Transverse colon (tissue), 4 donors: Measurements from ENCODE around the gene NSMF.

ENCODE experiments used
- POLR2A ChIP-seq: fragments of 450-650 bp; IDR thresholded peaks from one replicate; pipeline ENCODE4 v1.6.1; 2016; ENCODE audit warnings: antibody characterized with exemption, mild to moderate bottlenecking, moderate library complexity
- POLR2AphosphoS5 ChIP-seq, 3 donors: sonication (generic); formaldehyde crosslinking; IDR thresholded peaks; one replicate each; pipeline ENCODE4 v1.6.1; 2016; ENCODE audit warnings: antibody characterized with exemption in 3 of 3
- TF ChIP-seq, protein P1 (sequence below), 5 experiments: fragments of 200-600 bp in 3 of 5; fragments of 450-650 bp in 2 of 5; sonication (generic) in 3 of 5; IDR thresholded peaks; 1 replicate in 2 of 5; 2 replicates in 3 of 5; pipeline ENCODE4 v1.5.1; 2016 to 2017; ENCODE audit warnings: antibody characterized with exemption in 5 of 5, inconsistent platforms in 3 of 5, mild to moderate bottlenecking in 2 of 5, moderate library complexity in 1 of 5

DNA sequence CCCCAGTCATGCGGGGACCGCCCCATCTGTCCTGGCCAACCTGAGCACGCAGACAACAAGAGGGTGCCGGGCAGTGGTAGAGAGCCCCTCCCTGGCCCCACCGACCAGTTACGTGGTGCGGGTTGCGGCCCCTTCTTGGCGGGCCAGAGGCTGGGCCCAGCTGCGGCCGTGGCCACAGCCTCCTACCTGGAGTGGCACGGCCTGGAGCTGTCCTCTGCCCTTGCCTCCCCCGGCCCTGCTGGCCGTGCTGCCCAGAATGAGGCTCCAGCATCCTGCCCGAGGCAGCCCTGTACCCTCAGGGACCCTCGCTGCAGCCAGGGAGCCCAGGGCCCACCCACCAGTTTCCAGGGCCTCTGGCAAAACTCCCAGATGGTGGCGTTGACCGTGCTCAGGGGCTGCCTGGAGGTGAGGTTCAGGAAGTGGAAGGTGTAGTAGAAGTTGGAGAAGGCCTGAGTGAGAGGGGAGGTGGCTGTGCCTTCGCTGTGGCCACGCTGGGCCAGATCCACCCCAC is 23.7 kb downstream of the NSMF start:
- TF ChIP-seq, protein P1, sequence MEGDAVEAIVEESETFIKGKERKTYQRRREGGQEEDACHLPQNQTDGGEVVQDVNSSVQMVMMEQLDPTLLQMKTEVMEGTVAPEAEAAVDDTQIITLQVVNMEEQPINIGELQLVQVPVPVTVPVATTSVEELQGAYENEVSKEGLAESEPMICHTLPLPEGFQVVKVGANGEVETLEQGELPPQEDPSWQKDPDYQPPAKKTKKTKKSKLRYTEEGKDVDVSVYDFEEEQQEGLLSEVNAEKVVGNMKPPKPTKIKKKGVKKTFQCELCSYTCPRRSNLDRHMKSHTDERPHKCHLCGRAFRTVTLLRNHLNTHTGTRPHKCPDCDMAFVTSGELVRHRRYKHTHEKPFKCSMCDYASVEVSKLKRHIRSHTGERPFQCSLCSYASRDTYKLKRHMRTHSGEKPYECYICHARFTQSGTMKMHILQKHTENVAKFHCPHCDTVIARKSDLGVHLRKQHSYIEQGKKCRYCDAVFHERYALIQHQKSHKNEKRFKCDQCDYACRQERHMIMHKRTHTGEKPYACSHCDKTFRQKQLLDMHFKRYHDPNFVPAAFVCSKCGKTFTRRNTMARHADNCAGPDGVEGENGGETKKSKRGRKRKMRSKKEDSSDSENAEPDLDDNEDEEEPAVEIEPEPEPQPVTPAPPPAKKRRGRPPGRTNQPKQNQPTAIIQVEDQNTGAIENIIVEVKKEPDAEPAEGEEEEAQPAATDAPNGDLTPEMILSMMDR (IDR thresholded peaks at IDR 0.05), result no peak
- TF ChIP-seq POLR2A, result no peak
- no peak for TF ChIP-seq POLR2AphosphoS5 (IDR thresholded peaks at IDR 0.05)
